CD14-positive monocyte (primary cell): ENCODE data around the gene SLIT3. TPM values are rescaled to one million over a fixed set of nuclear protein-coding genes. Genes with fewer than 3 reads are reported as not detected.

ENCODE experiments used
- DNase-seq, 3 donors: peaks; one replicate each; pipeline ENCODE4 v3.0.0-alpha.2; 2011 to 2022
- H2AFZ ChIP-seq: 2 replicates; pipeline ENCODE4 v1.6.0; 2012; ENCODE audit warnings: mild to moderate bottlenecking, low read depth, low read length, inconsistent platforms; ENCODE audit not compliant: insufficient read depth, poor library complexity, severe bottlenecking
- H3K27ac ChIP-seq, 2 donors: 1 replicate in 1 of 2; 2 replicates in 1 of 2; pipeline ENCODE4 v1.5.1; 2012 to 2013; ENCODE audit warnings: low read length in 2 of 2, control low read depth in 1 of 2, inconsistent platforms in 1 of 2, low read depth in 1 of 2, mild to moderate bottlenecking in 1 of 2
- H3K27me3 ChIP-seq, 2 donors: one replicate each; pipeline versions ENCODE4 v1.6.0 to v1.6.1; 2011 to 2013; ENCODE audit warnings: low read length in 2 of 2; ENCODE audit not compliant: control insufficient read depth in 2 of 2, insufficient read depth in 2 of 2
- H3K36me3 ChIP-seq, 2 donors: replicated peaks in 1 of 2; 1 replicate in 1 of 2; 2 replicates in 1 of 2; pipeline versions ENCODE4 v1.5.1 to v1.6.1; 2012 to 2013; ENCODE audit warnings: low read length in 2 of 2, control low read depth in 1 of 2, inconsistent platforms in 1 of 2, mild to moderate bottlenecking in 1 of 2; ENCODE audit not compliant: insufficient read depth in 2 of 2, control insufficient read depth in 1 of 2
- H3K4me1 ChIP-seq, 2 donors: 1 replicate in 1 of 2; 2 replicates in 1 of 2; pipeline versions ENCODE4 v1.5.1 to v1.6.1; 2012 to 2013; ENCODE audit warnings: low read length in 2 of 2, control low read depth in 1 of 2, inconsistent platforms in 1 of 2, mild to moderate bottlenecking in 1 of 2, moderate library complexity in 1 of 2; ENCODE audit not compliant: insufficient read depth in 2 of 2, control insufficient read depth in 1 of 2
- H3K4me2 ChIP-seq: replicated peaks from 2 replicates; pipeline ENCODE3; 2012; ENCODE audit warnings: low read length, moderate library complexity, mild to moderate bottlenecking; ENCODE audit not compliant: poor library complexity, severe bottlenecking; ENCODE audit errors: extremely low read depth
- H3K4me3 ChIP-seq, 3 experiments: fragments of 200-600 bp in 1 of 3; sonication (generic) in 1 of 3; replicated peaks in 1 of 3; 1 replicate in 2 of 3; 2 replicates in 1 of 3; pipeline ENCODE4 v1.5.1; 2011 to 2013; ENCODE audit warnings: low read length in 3 of 3, mild to moderate bottlenecking in 3 of 3, control low read depth in 2 of 3, low read depth in 2 of 3, inconsistent platforms in 1 of 3, moderate library complexity in 1 of 3
- H3K79me2 ChIP-seq: 2 replicates; pipeline ENCODE4 v1.6.0; 2012; ENCODE audit warnings: mild to moderate bottlenecking, control low read depth, inconsistent platforms, low read length, moderate library complexity; ENCODE audit not compliant: insufficient read depth
- H3K9ac ChIP-seq: 2 replicates; pipeline ENCODE4 v1.6.0; 2017; ENCODE audit warnings: low read length, mild to moderate bottlenecking; ENCODE audit not compliant: insufficient read depth, poor library complexity, severe bottlenecking
- H3K9me3 ChIP-seq, 2 donors: replicated peaks in 1 of 2; 1 replicate in 1 of 2; 2 replicates in 1 of 2; pipeline versions ENCODE4 v1.5.1 to v1.6.1; 2012 to 2013; ENCODE audit warnings: low read length in 2 of 2, control low read depth in 1 of 2; ENCODE audit not compliant: control insufficient read depth in 1 of 2, insufficient read depth in 1 of 2
- H4K20me1 ChIP-seq: 2 replicates; pipeline ENCODE4 v1.6.0; 2012; ENCODE audit warnings: mild to moderate bottlenecking, low read length, control low read depth, moderate library complexity; ENCODE audit not compliant: insufficient read depth
- H3K27ac Mint-ChIP-seq, 7 donors: one replicate each; pipeline ENCODE4 v1.8.0; 2020; ENCODE audit warnings: mild to moderate bottlenecking in 7 of 7, mixed read lengths in 7 of 7, moderate library complexity in 6 of 7, inconsistent platforms in 2 of 7
- H3K27me3 Mint-ChIP-seq, 3 donors: one replicate each; pipeline ENCODE4 v1.8.0; 2021 to 2022; ENCODE audit warnings: low read depth in 3 of 3, mild to moderate bottlenecking in 3 of 3, mixed read lengths in 3 of 3, moderate library complexity in 3 of 3, inconsistent platforms in 1 of 3
- H3K36me3 Mint-ChIP-seq, 2 donors: one replicate each; pipeline ENCODE4 v1.8.0; 2020; ENCODE audit warnings: mixed read lengths in 2 of 2, inconsistent platforms in 1 of 2, mild to moderate bottlenecking in 1 of 2
- H3K4me1 Mint-ChIP-seq: one replicate; pipeline ENCODE4 v1.8.0; 2020; ENCODE audit warnings: mild to moderate bottlenecking, mixed read lengths
- H3K4me3 Mint-ChIP-seq, 2 donors: one replicate each; pipeline ENCODE4 v1.8.0; 2020; ENCODE audit warnings: mild to moderate bottlenecking in 2 of 2, mixed read lengths in 2 of 2, moderate library complexity in 1 of 2
- H3K9me3 Mint-ChIP-seq, 7 donors: one replicate each; pipeline ENCODE4 v1.8.0; 2020 to 2022; ENCODE audit warnings: mixed read lengths in 7 of 7, mild to moderate bottlenecking in 6 of 7, moderate library complexity in 6 of 7, inconsistent platforms in 2 of 7
- WGBS: methylation state at CpG from one replicate; pipeline ENCODE4 v1.1.5; 2013; ENCODE audit warnings: missing lambda C conversion rate; ENCODE audit not compliant: insufficient coverage; 5-methylcytosine and 5-hydroxymethylcytosine counted together
- intact Hi-C, 2 donors: fragments of 100-400 bp; cut with micrococcal nuclease; formaldehyde crosslinking; loops; one replicate each; pipeline versions ENCODE4 v1.15.0 to v1.15.1; 2023
- polyA plus RNA-seq, 3 donors: library from polyadenylated mRNA; depleted of rRNA in 1 of 3; unstranded in 2 of 3; stranded (reverse) in 1 of 3; fragments of 300-500 nt in 2 of 3; fragments of >200 nt in 1 of 3; fragmentation: Illumina TruSeq in 2 of 3; gene quantifications; 1 replicate in 2 of 3; 2 replicates in 1 of 3; pipeline ENCODE4 v1.2.3, GENCODE V29; 2012 to 2021
- TF ChIP-seq, protein P1 (sequence below): fragments of 200-600 bp; IDR thresholded peaks from one replicate; pipeline ENCODE4 v1.8.0; 2022; ENCODE audit warnings: antibody characterized with exemption, mild to moderate bottlenecking

The SLIT3 gene
- polyA plus RNA-seq, 3 donors = not detected

DNA sequence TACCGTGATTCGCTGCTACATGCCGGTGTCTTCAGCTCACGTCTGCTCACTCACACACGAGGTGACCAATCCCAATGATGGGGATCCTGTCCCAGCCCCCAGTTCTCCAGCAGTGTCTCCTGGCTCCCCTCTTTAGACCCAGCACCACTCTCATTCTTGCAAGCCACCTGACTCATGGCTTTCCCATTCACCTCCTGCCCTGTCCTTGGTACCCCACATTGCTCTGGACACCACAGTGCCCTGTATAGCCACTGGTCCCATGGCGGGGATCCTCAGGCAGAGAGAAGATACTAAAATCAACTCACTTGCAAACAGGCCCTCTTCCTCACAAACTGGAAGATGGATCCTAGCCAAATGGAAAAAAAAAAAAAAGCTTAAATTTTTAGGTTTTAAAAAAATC lies 81.0 kb downstream of the SLIT3 start:
- H3K27me3 ChIP-seq = no peaks in the 10 kb centered on the region
- no peaks in the 10 kb centered on the region for H4K20me1 ChIP-seq
- no peak overlapping the region for H3K27ac ChIP-seq
- H3K4me2 ChIP-seq = no peak overlapping the region
- intact Hi-C loops = no loop called here
- no peak overlapping the region for H3K27ac Mint-ChIP-seq
- no peak overlapping the region for H3K4me3 ChIP-seq
- H3K36me3 ChIP-seq = no peaks in the 10 kb centered on the region
- peaks cover 0 to 2% (median 0%) of the 10 kb centered on the region in 7 donors for H3K9me3 Mint-ChIP-seq
- H3K9me3 ChIP-seq = no peaks in the 10 kb centered on the region
- TF ChIP-seq, protein P1, sequence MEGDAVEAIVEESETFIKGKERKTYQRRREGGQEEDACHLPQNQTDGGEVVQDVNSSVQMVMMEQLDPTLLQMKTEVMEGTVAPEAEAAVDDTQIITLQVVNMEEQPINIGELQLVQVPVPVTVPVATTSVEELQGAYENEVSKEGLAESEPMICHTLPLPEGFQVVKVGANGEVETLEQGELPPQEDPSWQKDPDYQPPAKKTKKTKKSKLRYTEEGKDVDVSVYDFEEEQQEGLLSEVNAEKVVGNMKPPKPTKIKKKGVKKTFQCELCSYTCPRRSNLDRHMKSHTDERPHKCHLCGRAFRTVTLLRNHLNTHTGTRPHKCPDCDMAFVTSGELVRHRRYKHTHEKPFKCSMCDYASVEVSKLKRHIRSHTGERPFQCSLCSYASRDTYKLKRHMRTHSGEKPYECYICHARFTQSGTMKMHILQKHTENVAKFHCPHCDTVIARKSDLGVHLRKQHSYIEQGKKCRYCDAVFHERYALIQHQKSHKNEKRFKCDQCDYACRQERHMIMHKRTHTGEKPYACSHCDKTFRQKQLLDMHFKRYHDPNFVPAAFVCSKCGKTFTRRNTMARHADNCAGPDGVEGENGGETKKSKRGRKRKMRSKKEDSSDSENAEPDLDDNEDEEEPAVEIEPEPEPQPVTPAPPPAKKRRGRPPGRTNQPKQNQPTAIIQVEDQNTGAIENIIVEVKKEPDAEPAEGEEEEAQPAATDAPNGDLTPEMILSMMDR = no peak
- H3K36me3 Mint-ChIP-seq = no peaks in the 10 kb centered on the region
- H2AFZ ChIP-seq = no peak overlapping the region
- H3K4me1 Mint-ChIP-seq = no peaks in the 10 kb centered on the region
- no peaks in the 10 kb centered on the region for H3K79me2 ChIP-seq
- 91% methylated on average over 5 of the region's 6 CpGs for WGBS
- H3K4me1 ChIP-seq = no peaks in the 10 kb centered on the region
- DNase-seq = no peak
- no peak overlapping the region for H3K9ac ChIP-seq
- no peak overlapping the region for H3K4me3 Mint-ChIP-seq
- H3K27me3 Mint-ChIP-seq = peaks cover 0 to 5% (median 3%) of the 10 kb centered on the region in 3 donors

DNA sequence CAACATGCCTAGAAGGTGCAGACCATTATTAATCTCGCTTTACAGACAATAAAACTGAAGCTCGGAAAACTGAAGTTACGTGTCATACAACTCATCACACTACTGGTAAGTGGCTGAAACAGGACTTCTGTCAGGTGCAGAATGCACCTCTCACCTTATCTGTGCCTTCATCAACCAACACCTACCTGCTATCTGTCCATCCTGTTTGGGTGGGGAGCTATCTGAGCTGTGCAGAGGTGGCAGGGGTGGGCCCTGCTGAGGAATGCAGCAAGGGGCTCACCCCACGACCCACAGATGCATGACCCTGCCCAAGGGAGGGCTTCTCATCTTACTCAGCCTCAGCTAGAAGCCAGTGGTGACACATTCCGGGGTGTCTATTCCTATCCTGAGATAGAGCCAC lies 81.6 kb downstream of the SLIT3 start:
- 71% methylated on average over 4 of the region's 5 CpGs for WGBS
- H3K27me3 ChIP-seq = no peaks in the 10 kb centered on the region
- H3K36me3 Mint-ChIP-seq = no peaks in the 10 kb centered on the region
- no peak overlapping the region for H3K27ac ChIP-seq
- H3K9me3 ChIP-seq = no peaks in the 10 kb centered on the region
- TF ChIP-seq, protein P1 = no peak
- no peaks in the 10 kb centered on the region for H3K4me1 ChIP-seq
- DNase-seq = no peak
- no peaks in the 10 kb centered on the region for H3K36me3 ChIP-seq
- no peak overlapping the region for H3K4me3 Mint-ChIP-seq
- H4K20me1 ChIP-seq = no peaks in the 10 kb centered on the region
- H3K27me3 Mint-ChIP-seq = peaks cover 0 to 5% (median 3%) of the 10 kb centered on the region in 3 donors
- H3K9me3 Mint-ChIP-seq = peaks cover 0 to 4% (median 0%) of the 10 kb centered on the region in 7 donors
- H3K4me1 Mint-ChIP-seq = no peaks in the 10 kb centered on the region
- H3K79me2 ChIP-seq = no peaks in the 10 kb centered on the region
- H3K4me2 ChIP-seq = no peak overlapping the region
- H3K27ac Mint-ChIP-seq = no peak overlapping the region
- H2AFZ ChIP-seq = no peak overlapping the region
- intact Hi-C loops = no loop called here
- H3K9ac ChIP-seq = no peak overlapping the region
- no peak overlapping the region for H3K4me3 ChIP-seq
